ENCODE results near the gene NOP56. TPM values are rescaled to one million over a fixed set of nuclear protein-coding genes. Genes with fewer than 3 reads are reported as not detected.

The NOP56 gene, protein sequence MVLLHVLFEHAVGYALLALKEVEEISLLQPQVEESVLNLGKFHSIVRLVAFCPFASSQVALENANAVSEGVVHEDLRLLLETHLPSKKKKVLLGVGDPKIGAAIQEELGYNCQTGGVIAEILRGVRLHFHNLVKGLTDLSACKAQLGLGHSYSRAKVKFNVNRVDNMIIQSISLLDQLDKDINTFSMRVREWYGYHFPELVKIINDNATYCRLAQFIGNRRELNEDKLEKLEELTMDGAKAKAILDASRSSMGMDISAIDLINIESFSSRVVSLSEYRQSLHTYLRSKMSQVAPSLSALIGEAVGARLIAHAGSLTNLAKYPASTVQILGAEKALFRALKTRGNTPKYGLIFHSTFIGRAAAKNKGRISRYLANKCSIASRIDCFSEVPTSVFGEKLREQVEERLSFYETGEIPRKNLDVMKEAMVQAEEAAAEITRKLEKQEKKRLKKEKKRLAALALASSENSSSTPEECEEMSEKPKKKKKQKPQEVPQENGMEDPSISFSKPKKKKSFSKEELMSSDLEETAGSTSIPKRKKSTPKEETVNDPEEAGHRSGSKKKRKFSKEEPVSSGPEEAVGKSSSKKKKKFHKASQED
- total RNA-seq (229 and 247 TPM in 2 replicates), polyA plus RNA-seq (212 and 300 TPM in 2 replicates), polyA minus RNA-seq (190 and 202 TPM in 2 replicates)
- total RNA-seq (2013): 205 TPM

GRCh38 chr20:2651772-2652723, at the start of gene NOP56:
NOP56 (plus strand) TSS chr20:2652632; CDS start chr20:2652661, 29 bp downstream.
- peak within 1 kb of the TSS; percentile 81 to 86 (median 85) for H3K4me3 ChIP-seq (ENCODE audit: control extremely low read depth in 1 of 5, extremely low read depth in 1 of 5, insufficient read depth in 1 of 5, low read depth in 2 of 5, low read length in 4 of 5)
- H3K27me3 Mint-ChIP-seq: no peaks in the 10 kb centered on the region
- CTCF ChIA-PET: interaction anchor here (0.6 to 3.9 kb wide), 10 partner anchors 12 to 830 kb away, joined by 3 to 22 read pairs (median 4); partner anchors contain the start of gene IDH3B
- peaks cover 25% of the 10 kb centered on the region for H3K4me1 Mint-ChIP-seq
- TF ChIP-seq CTCF (IDR thresholded peaks at IDR 0.05): no peak
- no peak for TF ChIP-seq EZH2 (IDR thresholded peaks at IDR 0.05; ENCODE audit: borderline replicate concordance, insufficient read depth, low read depth, low read length, poor library complexity, severe bottlenecking)
- POLR2A ChIA-PET: interaction anchor here (0.9 to 4.8 kb wide), 8 partner anchors 12 to 549 kb away, joined by 3 to 57 read pairs (median 4); partner anchors contain the start of genes IDH3B, MRPS26, SNRPB and ZNF343
- H3K9ac ChIP-seq (ENCODE audit: low read length): peak within 1 kb of the TSS; percentile 88
- H2AFZ ChIP-seq (ENCODE audit: insufficient read depth, low read depth, low read length, poor library complexity, severe bottlenecking): peak within 1 kb of the TSS; percentile 93
- ATAC-seq (ENCODE audit: low read depth) (peak; percentile 89), DNase-seq (peak; percentile 98)
- peaks cover 19 to 20% of the 10 kb centered on the region in 2 donors for H3K4me1 ChIP-seq (ENCODE audit: control insufficient read depth in 2 of 2, insufficient read depth in 2 of 2, low read length in 2 of 2)
- H3K79me2 ChIP-seq (ENCODE audit: control insufficient read depth, insufficient read depth, low read length): peaks cover 30% of the 10 kb centered on the region
- no peaks in the 10 kb centered on the region for H3K9me3 ChIP-seq (ENCODE audit: control extremely low read depth in 1 of 3, control insufficient read depth in 2 of 3, insufficient read depth in 1 of 3, low read length in 2 of 3)
- H3K27ac ChIP-seq (ENCODE audit: low read length in 2 of 2): peak within 1 kb of the TSS; percentile 77 to 93
- peaks cover 2 to 32% of the 10 kb centered on the region in 2 experiments for H3K36me3 ChIP-seq (replicated peaks in 1 of 2; ENCODE audit: control extremely low read depth in 1 of 2, control insufficient read depth in 1 of 2, extremely low read depth in 1 of 2, insufficient read depth in 2 of 2, low read length in 1 of 2)
- intact Hi-C loops (cut with micrococcal nuclease): loop anchor here (1.0 to 2.0 kb wide), 8 partner anchors 12 to 393 kb away; partner anchors contain the start of genes EBF4, IDH3B, PCED1A and SNRPB
- H4K20me1 ChIP-seq (ENCODE audit: control insufficient read depth, insufficient read depth, low read length, poor library complexity, severe bottlenecking): peaks cover 41% of the 10 kb centered on the region
- peak within 1 kb of the TSS; percentile 91 for H3K27ac Mint-ChIP-seq
- no peaks in the 10 kb centered on the region for H3K9me3 Mint-ChIP-seq (ENCODE audit: insufficient read depth)
- peak within 1 kb of the TSS; percentile 94 for H3K4me2 ChIP-seq (replicated peaks; ENCODE audit: low read depth, low read length, poor library complexity, severe bottlenecking)
- no peaks in the 10 kb centered on the region for H3K27me3 ChIP-seq (replicated peaks in 1 of 4; ENCODE audit: control extremely low read depth in 1 of 4, control insufficient read depth in 3 of 4, insufficient read depth in 4 of 4, low read length in 3 of 4)
- under 1% methylated on average over 95 of the region's 101 CpGs for WGBS (ENCODE audit: insufficient coverage)
- H3K4me3 Mint-ChIP-seq: peak within 1 kb of the TSS; percentile 91

All from B cell (primary cell).